Activated CD4-positive, alpha-beta memory T cell treated with anti-CD3 and anti-CD28 coated beads, Interleukin-2, amount 10 ng/mL, durations not matched to agents 7 days and 5 days (primary cell): ENCODE data around the gene TNFSF11. TPM values are rescaled to one million over a fixed set of nuclear protein-coding genes. Genes with fewer than 3 reads are reported as not detected.

Experiments
- CTCF ChIA-PET: fragments of 350-600 bp; sonication (Branson Sonifier 250); formaldehyde crosslinking; loops from one replicate; lab custom pipeline; 2021; ENCODE audit warnings: antibody characterized with exemption, inconsistent platforms; lab: Charles Lee
- POLR2A ChIA-PET: fragments of 350-600 bp; sonication (Branson Sonifier 250); formaldehyde crosslinking; loops from one replicate; lab custom pipeline; 2021; ENCODE audit warnings: antibody characterized with exemption; lab: Charles Lee
- DNase-seq: peaks from one replicate; pipeline ENCODE4 v3.0.0-alpha.2; 2020
- H3K27ac Mint-ChIP-seq: one replicate; pipeline ENCODE4 v1.8.0; 2021; ENCODE audit warnings: mild to moderate bottlenecking, mixed read lengths
- H3K27me3 Mint-ChIP-seq: one replicate; pipeline ENCODE4 v1.8.0; 2021; ENCODE audit warnings: mixed read lengths
- H3K36me3 Mint-ChIP-seq: one replicate; pipeline ENCODE4 v1.8.0; 2021; ENCODE audit warnings: low read depth, mixed read lengths
- H3K4me1 Mint-ChIP-seq: one replicate; pipeline ENCODE4 v1.8.0; 2021; ENCODE audit warnings: mixed read lengths
- H3K4me3 Mint-ChIP-seq: one replicate; pipeline ENCODE4 v1.8.0; 2021; ENCODE audit warnings: mild to moderate bottlenecking, mixed read lengths
- H3K9me3 Mint-ChIP-seq: one replicate; pipeline ENCODE4 v1.8.0; 2021; ENCODE audit warnings: mixed read lengths
- total RNA-seq, 2 experiments: library from RNA; stranded (reverse); gene quantifications; one replicate each; pipeline ENCODE4 v1.2.3, GENCODE V29; 2021

TNFSF11 gene
- total RNA-seq, 2 experiments from 2014 or later, result 7.5 to 7.6 TPM

- peaks cover 21% of the 10 kb centered on the region for H3K36me3 Mint-ChIP-seq
- no peaks in the 10 kb centered on the region for H3K9me3 Mint-ChIP-seq
- H3K27ac Mint-ChIP-seq, result no peak overlapping the region
- H3K4me3 Mint-ChIP-seq, result no peak overlapping the region
- ChIA-PET CTCF (no interaction called here), POLR2A (no interaction called here)
- peaks cover 18% of the 10 kb centered on the region for H3K4me1 Mint-ChIP-seq
- H3K27me3 Mint-ChIP-seq, result no peaks in the 10 kb centered on the region
- DNase-seq, result no peak
Observed at GRCh38 chr13:42602906-42603305, 29.0 kb downstream of the TNFSF11 start.

GRCh38 chr13:42603571-42603970 lies 29.6 kb downstream of the TNFSF11 start:
- CTCF ChIA-PET, result no interaction called here

DNA sequence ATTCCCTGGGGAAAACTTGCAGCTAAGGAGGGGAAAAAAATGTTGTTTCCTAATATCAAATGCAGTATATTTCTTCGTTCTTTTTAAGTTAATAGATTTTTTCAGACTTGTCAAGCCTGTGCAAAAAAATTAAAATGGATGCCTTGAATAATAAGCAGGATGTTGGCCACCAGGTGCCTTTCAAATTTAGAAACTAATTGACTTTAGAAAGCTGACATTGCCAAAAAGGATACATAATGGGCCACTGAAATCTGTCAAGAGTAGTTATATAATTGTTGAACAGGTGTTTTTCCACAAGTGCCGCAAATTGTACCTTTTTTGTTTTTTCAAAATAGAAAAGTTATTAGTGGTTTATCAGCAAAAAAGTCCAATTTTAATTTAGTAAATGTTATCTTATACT lies 33.6 kb downstream of the TNFSF11 start:
- H3K9me3 Mint-ChIP-seq, result no peaks in the 10 kb centered on the region
- no peak overlapping the region for H3K27ac Mint-ChIP-seq
- H3K36me3 Mint-ChIP-seq, result peaks cover 15% of the 10 kb centered on the region
- CTCF ChIA-PET, result no interaction called here
- no peak overlapping the region for H3K4me3 Mint-ChIP-seq
- H3K27me3 Mint-ChIP-seq, result no peaks in the 10 kb centered on the region
- POLR2A ChIA-PET, result no interaction called here
- no peak for DNase-seq
- peaks cover 6% of the 10 kb centered on the region for H3K4me1 Mint-ChIP-seq

More at GRCh38 chr13:42603571-42603970, 29.6 kb downstream of the TNFSF11 start:
- H3K27ac Mint-ChIP-seq, result no peak overlapping the region
- H3K4me3 Mint-ChIP-seq, result no peak overlapping the region
- POLR2A ChIA-PET, result no interaction called here
- peaks cover 21% of the 10 kb centered on the region for H3K36me3 Mint-ChIP-seq
- no peaks in the 10 kb centered on the region for H3K27me3 Mint-ChIP-seq
- no peaks in the 10 kb centered on the region for H3K9me3 Mint-ChIP-seq
- DNase-seq, result no peak
- H3K4me1 Mint-ChIP-seq, result peaks cover 18% of the 10 kb centered on the region

DNA sequence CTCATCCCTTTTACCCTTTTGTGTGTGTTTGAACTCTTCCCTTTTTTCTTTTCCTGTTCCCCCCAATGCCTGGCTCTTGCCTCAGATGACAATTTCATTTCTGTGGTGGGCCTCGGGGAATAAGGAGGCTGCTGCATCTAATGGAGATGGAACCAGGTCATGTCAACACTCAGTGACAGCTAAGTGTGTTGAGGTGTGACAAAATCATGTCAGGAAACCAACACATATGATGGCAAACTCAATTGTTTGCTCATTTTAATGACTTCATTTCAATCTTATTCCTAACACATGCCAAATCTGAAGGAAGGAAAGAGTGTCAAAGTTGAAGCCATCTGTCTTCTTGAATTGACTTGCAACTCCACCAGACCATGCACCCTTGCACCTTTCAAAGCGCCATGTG lies 36.7 kb downstream of the TNFSF11 start:
- no peaks in the 10 kb centered on the region for H3K9me3 Mint-ChIP-seq
- CTCF ChIA-PET, result no interaction called here
- H3K27me3 Mint-ChIP-seq, result peaks cover 6% of the 10 kb centered on the region
- POLR2A ChIA-PET, result no interaction called here
- no peaks in the 10 kb centered on the region for H3K4me1 Mint-ChIP-seq
- no peak overlapping the region for H3K27ac Mint-ChIP-seq
- peaks cover 7% of the 10 kb centered on the region for H3K36me3 Mint-ChIP-seq
- H3K4me3 Mint-ChIP-seq, result no peak overlapping the region
- no peak for DNase-seq

- Mint-ChIP-seq H3K27me3 (peaks cover 10% of the 10 kb centered on the region), H3K4me1 (no peaks in the 10 kb centered on the region), H3K4me3 (no peak overlapping the region), H3K27ac (no peak overlapping the region), H3K9me3 (no peaks in the 10 kb centered on the region), H3K36me3 (peaks cover 6% of the 10 kb centered on the region)
- no peak for DNase-seq
- CTCF ChIA-PET, result no interaction called here
- POLR2A ChIA-PET, result no interaction called here
Observed at GRCh38 chr13:42611086-42611779, 37.3 kb downstream of the TNFSF11 start.

GRCh38 chr13:42612021-42612765 lies 38.2 kb downstream of the TNFSF11 start:
- no peaks in the 10 kb centered on the region for H3K9me3 Mint-ChIP-seq
- POLR2A ChIA-PET, result no interaction called here
- no peak for DNase-seq
- no peak overlapping the region for H3K4me3 Mint-ChIP-seq
- CTCF ChIA-PET, result no interaction called here
- H3K36me3 Mint-ChIP-seq, result no peaks in the 10 kb centered on the region
- no peak overlapping the region for H3K27ac Mint-ChIP-seq
- no peaks in the 10 kb centered on the region for H3K4me1 Mint-ChIP-seq
- peaks cover 12% of the 10 kb centered on the region for H3K27me3 Mint-ChIP-seq

DNA sequence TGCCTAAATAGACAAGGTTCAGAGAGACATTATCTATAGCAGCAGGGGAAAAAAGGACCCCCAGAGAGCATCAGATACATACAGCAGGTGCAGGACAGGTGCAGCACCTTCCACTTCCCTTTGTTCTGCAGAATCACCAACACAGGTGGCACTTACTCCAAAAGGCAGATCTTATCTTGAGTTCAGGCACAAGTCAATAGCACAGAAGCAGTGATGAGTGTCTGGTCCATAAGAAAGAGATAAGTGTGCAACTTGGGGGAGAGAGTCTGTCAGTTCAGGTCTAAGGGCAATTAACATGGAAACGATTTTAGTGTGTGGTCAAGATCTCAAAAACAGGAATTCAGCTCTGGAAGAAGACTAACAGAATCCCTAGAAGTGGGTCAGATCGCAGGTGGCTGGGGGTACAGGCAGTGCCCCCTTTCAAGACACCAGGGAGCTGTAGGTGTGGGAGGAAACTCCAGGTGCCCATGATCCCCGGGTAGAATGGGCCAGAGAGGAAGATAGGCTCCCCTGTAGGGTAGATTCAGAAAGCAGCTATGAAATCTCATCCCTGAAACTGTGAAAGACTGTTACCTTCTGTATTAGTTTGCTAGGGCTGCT lies 40.6 kb downstream of the TNFSF11 start:
- Mint-ChIP-seq H3K4me1 (no peaks in the 10 kb centered on the region), H3K27me3 (peaks cover 16% of the 10 kb centered on the region), H3K9me3 (no peaks in the 10 kb centered on the region), H3K4me3 (no peak overlapping the region), H3K36me3 (no peaks in the 10 kb centered on the region), H3K27ac (no peak overlapping the region)
- no peak for DNase-seq
- ChIA-PET POLR2A (no interaction called here), CTCF (no interaction called here)

DNA sequence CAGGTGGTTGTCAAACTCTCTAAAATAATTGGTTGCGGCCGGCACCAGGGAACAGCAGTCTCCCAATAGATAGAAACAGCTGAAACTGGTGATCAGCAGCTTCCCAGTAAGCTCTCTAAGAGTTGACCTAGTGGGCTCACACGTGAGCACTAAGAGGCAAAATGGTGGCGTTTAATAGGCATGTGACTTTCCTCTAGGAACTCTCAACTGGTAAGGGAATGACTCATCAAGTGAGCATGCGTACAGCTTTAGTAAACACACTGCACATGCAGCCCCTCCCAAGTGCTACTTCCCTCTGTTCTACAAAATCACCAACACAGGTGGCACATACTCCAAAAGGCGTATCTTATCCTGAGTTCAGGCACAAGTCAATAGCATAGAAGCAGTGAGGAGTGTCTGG lies 41.7 kb downstream of the TNFSF11 start:
- Mint-ChIP-seq H3K27me3 (peaks cover 20% of the 10 kb centered on the region), H3K4me1 (no peaks in the 10 kb centered on the region), H3K36me3 (no peaks in the 10 kb centered on the region), H3K4me3 (no peak overlapping the region), H3K9me3 (no peaks in the 10 kb centered on the region), H3K27ac (no peak overlapping the region)
- POLR2A ChIA-PET, result no interaction called here
- CTCF ChIA-PET, result no interaction called here
- no peak for DNase-seq

GRCh38 chr13:42617221-42617620 lies 43.3 kb downstream of the TNFSF11 start:
- no peaks in the 10 kb centered on the region for H3K4me1 Mint-ChIP-seq
- no peaks in the 10 kb centered on the region for H3K9me3 Mint-ChIP-seq
- no peak for DNase-seq
- no peak overlapping the region for H3K27ac Mint-ChIP-seq
- POLR2A ChIA-PET, result no interaction called here
- H3K4me3 Mint-ChIP-seq, result no peak overlapping the region
- no peaks in the 10 kb centered on the region for H3K36me3 Mint-ChIP-seq
- CTCF ChIA-PET, result no interaction called here
- H3K27me3 Mint-ChIP-seq, result peaks cover 20% of the 10 kb centered on the region

DNA sequence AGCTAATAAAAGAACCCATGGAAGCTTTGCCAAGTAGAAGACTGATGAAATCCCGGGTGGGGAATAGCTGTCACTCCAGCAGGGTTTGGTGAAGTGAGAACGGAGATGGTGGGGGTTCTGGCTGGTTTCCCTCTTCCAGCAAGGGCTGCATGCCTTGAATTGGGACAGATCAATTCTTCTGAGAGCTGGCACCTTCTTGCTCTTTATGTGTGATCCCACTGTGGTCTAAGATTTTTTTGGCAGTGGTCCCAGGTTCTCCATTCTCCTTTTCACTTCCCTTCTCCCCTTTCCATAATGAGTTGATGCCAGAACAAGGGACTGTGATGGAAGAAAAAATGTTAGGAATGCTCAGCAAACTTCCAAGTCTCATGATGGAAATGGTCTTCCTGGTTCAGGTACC lies 50.0 kb downstream of the TNFSF11 start:
- Mint-ChIP-seq H3K27me3 (peaks cover 18% of the 10 kb centered on the region), H3K36me3 (no peaks in the 10 kb centered on the region)
- CTCF ChIA-PET, result no interaction called here

GRCh38 chr13:42625611-42626010 lies 51.7 kb downstream of the TNFSF11 start:
- ChIA-PET CTCF (no interaction called here), POLR2A (no interaction called here)
- Mint-ChIP-seq H3K4me3 (no peak overlapping the region), H3K36me3 (no peaks in the 10 kb centered on the region), H3K9me3 (no peaks in the 10 kb centered on the region), H3K27ac (no peak overlapping the region), H3K4me1 (no peaks in the 10 kb centered on the region), H3K27me3 (peaks cover 12% of the 10 kb centered on the region)
- no peak for DNase-seq

More for the DNA sequence above, 50.0 kb downstream of the TNFSF11 start:
- POLR2A ChIA-PET, result no interaction called here
- Mint-ChIP-seq H3K4me3 (no peak overlapping the region), H3K27ac (no peak overlapping the region), H3K9me3 (no peaks in the 10 kb centered on the region), H3K4me1 (no peaks in the 10 kb centered on the region)
- DNase-seq, result no peak

DNA sequence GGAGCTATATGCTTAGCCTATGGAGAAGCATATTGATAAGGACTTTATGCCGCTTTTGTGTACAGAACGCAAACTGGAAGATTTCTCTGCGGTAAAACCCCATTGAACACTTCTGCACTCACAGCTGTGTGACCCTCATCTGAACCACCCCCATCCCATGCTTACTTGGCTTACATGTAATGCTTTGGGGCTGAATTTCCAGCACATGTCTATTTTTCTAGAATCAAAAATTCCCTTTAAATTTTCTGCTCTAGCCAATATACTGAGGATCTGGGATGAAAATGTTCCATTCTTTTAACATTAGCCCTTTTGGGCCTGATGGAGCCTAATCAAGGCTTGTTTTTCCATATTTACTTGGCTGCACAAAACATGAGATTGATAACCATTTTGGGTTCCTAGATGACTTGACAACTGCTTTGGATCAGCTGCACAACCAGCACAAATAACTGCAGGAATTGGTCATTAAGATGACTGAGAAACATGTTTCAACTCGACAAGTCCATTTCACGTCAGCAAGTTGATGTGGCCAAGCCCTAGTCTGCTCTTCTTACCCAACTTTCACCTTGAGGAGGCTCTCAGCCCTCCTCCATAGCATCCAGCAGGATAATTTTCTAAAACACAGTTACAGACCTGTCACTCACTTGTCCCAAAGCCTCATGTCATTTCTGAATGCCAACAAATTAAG lies 52.4 kb downstream of the TNFSF11 start:
- DNase-seq, result no peak
- POLR2A ChIA-PET, result no interaction called here

DNA sequence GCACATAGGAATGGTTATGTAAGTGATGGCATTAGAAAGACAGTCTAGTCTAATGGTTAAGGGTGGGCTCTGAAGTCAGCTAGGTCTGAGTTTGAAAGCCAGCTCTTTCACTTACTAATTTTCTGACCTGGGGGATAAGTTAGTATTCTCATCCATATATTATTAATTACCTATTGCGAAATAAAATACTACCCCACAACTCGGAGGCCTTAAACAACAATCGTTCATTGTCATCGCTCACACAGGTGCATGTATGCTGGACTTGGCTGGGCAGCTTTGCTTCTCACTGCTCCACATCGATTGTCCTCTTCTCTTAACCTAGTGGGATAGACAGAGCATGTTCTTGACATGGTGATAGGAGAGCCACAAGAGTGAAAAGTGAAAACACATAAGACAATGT lies 54.7 kb downstream of the TNFSF11 start:
- CTCF ChIA-PET, result no interaction called here
- Mint-ChIP-seq H3K9me3 (no peaks in the 10 kb centered on the region), H3K4me1 (no peaks in the 10 kb centered on the region), H3K4me3 (no peak overlapping the region), H3K27ac (no peak overlapping the region), H3K36me3 (no peaks in the 10 kb centered on the region), H3K27me3 (peaks cover 16% of the 10 kb centered on the region)
- no peak for DNase-seq
- POLR2A ChIA-PET, result no interaction called here

More for the DNA sequence above, 52.4 kb downstream of the TNFSF11 start:
- Mint-ChIP-seq H3K4me3 (no peak overlapping the region), H3K27me3 (peaks cover 12% of the 10 kb centered on the region), H3K27ac (no peak overlapping the region), H3K36me3 (no peaks in the 10 kb centered on the region), H3K9me3 (no peaks in the 10 kb centered on the region), H3K4me1 (no peaks in the 10 kb centered on the region)
- CTCF ChIA-PET, result no interaction called here
